Gastroesophageal sphincter (tissue), 3 donors: ENCODE measurements around the gene TFE3.

ENCODE experiments used
- POLR2A ChIP-seq, 2 donors: fragments of 450-650 bp; IDR thresholded peaks; one replicate each; pipeline ENCODE4 v1.6.1; 2017; ENCODE audit warnings: antibody characterized with exemption in 2 of 2, mild to moderate bottlenecking in 2 of 2, moderate library complexity in 1 of 2
- POLR2AphosphoS5 ChIP-seq: sonication (generic); formaldehyde crosslinking; IDR thresholded peaks from one replicate; pipeline ENCODE4 v1.6.1; 2017; ENCODE audit warnings: antibody characterized with exemption
- TF ChIP-seq, protein P1 (sequence below), 4 experiments: fragments of 200-600 bp in 2 of 4; fragments of 450-650 bp in 2 of 4; sonication (generic) in 1 of 4; IDR thresholded peaks; one replicate each; pipeline ENCODE4 v1.5.1; 2017 to 2019; ENCODE audit warnings: antibody characterized with exemption in 4 of 4, mild to moderate bottlenecking in 2 of 4, moderate library complexity in 2 of 4

DNA sequence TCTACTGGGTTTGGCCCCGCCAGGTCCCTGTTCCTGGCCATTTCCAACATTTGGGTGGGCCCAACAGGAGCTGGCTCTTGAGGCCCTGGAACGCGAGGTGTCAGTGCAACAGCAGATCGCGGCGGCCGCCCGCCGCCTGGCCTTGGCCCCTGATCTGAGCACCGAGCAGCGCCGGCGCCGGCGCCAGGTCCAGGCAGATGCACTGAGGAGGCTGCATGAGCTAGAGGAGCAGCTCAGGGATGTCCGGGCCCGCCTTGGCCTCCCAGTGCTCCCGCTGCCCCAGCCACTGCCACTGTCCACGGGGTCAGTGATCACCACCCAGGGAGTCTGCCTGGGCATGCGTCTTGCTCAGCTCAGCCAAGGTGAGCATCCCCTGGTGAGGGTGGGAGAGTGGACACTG is 21.1 kb upstream of the TFE3 start:
- TF ChIP-seq, protein P1, sequence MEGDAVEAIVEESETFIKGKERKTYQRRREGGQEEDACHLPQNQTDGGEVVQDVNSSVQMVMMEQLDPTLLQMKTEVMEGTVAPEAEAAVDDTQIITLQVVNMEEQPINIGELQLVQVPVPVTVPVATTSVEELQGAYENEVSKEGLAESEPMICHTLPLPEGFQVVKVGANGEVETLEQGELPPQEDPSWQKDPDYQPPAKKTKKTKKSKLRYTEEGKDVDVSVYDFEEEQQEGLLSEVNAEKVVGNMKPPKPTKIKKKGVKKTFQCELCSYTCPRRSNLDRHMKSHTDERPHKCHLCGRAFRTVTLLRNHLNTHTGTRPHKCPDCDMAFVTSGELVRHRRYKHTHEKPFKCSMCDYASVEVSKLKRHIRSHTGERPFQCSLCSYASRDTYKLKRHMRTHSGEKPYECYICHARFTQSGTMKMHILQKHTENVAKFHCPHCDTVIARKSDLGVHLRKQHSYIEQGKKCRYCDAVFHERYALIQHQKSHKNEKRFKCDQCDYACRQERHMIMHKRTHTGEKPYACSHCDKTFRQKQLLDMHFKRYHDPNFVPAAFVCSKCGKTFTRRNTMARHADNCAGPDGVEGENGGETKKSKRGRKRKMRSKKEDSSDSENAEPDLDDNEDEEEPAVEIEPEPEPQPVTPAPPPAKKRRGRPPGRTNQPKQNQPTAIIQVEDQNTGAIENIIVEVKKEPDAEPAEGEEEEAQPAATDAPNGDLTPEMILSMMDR (IDR thresholded peaks at IDR 0.05), result no peak
- TF ChIP-seq POLR2A (IDR thresholded peaks at IDR 0.05) (no peak), POLR2AphosphoS5 (no peak)
